H9 (cell line): Measurements from ENCODE around the gene PNPLA7. TPM values are rescaled to one million over a fixed set of nuclear protein-coding genes. Genes with fewer than 3 reads are reported as not detected.

Experiments
- DNase-seq: peaks from one replicate; pipeline ENCODE4 v3.0.0-alpha.2; 2017
- H2AFZ ChIP-seq: one replicate; pipeline ENCODE4 v1.6.1; 2013; ENCODE audit warnings: mild to moderate bottlenecking, low read length, control low read depth, moderate library complexity
- H2AK5ac ChIP-seq: 2 replicates; pipeline ENCODE4 v1.6.1; 2013; ENCODE audit warnings: low read length, control low read depth, mixed read lengths; ENCODE audit not compliant: insufficient read length
- H2BK120ac ChIP-seq: one replicate; pipeline ENCODE4 v1.6.1; 2013; ENCODE audit warnings: low read depth, mild to moderate bottlenecking, low read length, control low read depth, inconsistent platforms; ENCODE audit not compliant: poor library complexity, severe bottlenecking
- H2BK12ac ChIP-seq: 2 replicates; pipeline ENCODE4 v1.6.1; 2013; ENCODE audit warnings: low read length, control low read depth, mixed read lengths, low read depth; ENCODE audit not compliant: insufficient read length
- H2BK15ac ChIP-seq: 2 replicates; pipeline ENCODE4 v1.6.1; 2013; ENCODE audit warnings: low read depth, low read length, control low read depth
- H2BK20ac ChIP-seq: one replicate; pipeline ENCODE4 v1.6.1; 2013; ENCODE audit warnings: low read depth, mild to moderate bottlenecking, low read length, control low read depth, inconsistent platforms; ENCODE audit not compliant: poor library complexity, severe bottlenecking
- H2BK5ac ChIP-seq: 2 replicates; pipeline ENCODE4 v1.6.1; 2013; ENCODE audit warnings: low read length, control low read depth, mixed read lengths; ENCODE audit not compliant: insufficient read length
- H3K14ac ChIP-seq: 2 replicates; pipeline ENCODE4 v1.6.1; 2013; ENCODE audit warnings: low read length, control low read depth; ENCODE audit not compliant: insufficient read depth
- H3K18ac ChIP-seq: 2 replicates; pipeline ENCODE4 v1.6.1; 2013; ENCODE audit warnings: low read depth, mild to moderate bottlenecking, mixed read lengths, low read length, control low read depth; ENCODE audit not compliant: insufficient read length
- H3K23ac ChIP-seq: 2 replicates; pipeline ENCODE4 v1.6.1; 2013; ENCODE audit warnings: low read length, control low read depth, mixed read lengths, low read depth; ENCODE audit not compliant: insufficient read length
- H3K23me2 ChIP-seq: 2 replicates; pipeline ENCODE4 v1.6.1; 2013; ENCODE audit warnings: low read depth, mild to moderate bottlenecking, mixed read lengths, low read length, control low read depth; ENCODE audit not compliant: insufficient read length, poor library complexity, severe bottlenecking
- H3K27ac ChIP-seq: 2 replicates; pipeline ENCODE4 v1.5.1; 2013; ENCODE audit warnings: low read length, control low read depth, mixed read lengths, low read depth; ENCODE audit not compliant: insufficient read length
- H3K27me3 ChIP-seq: 2 replicates; pipeline ENCODE4 v1.6.1; 2013; ENCODE audit warnings: low read length, control low read depth, inconsistent platforms; ENCODE audit not compliant: insufficient read depth
- H3K4ac ChIP-seq: 2 replicates; pipeline ENCODE4 v1.6.1; 2013; ENCODE audit warnings: low read depth, mild to moderate bottlenecking, control low read depth, inconsistent platforms, low read length, moderate library complexity
- H3K4me1 ChIP-seq: 2 replicates; pipeline ENCODE4 v1.6.1; 2013; ENCODE audit warnings: low read length, control low read depth, inconsistent platforms; ENCODE audit not compliant: insufficient read depth
- H3K4me2 ChIP-seq: 2 replicates; pipeline ENCODE4 v1.6.1; 2013; ENCODE audit warnings: low read length, control low read depth, mixed read lengths; ENCODE audit not compliant: insufficient read length, insufficient read depth
- H3K56ac ChIP-seq: 2 replicates; pipeline ENCODE4 v1.6.1; 2013; ENCODE audit warnings: low read depth, mild to moderate bottlenecking, mixed read lengths, low read length, control low read depth; ENCODE audit not compliant: insufficient read length
- H3K79me1 ChIP-seq: 2 replicates; pipeline ENCODE4 v1.6.1; 2013; ENCODE audit warnings: low read depth, mild to moderate bottlenecking, moderate library complexity, low read length, control low read depth, inconsistent platforms; ENCODE audit not compliant: insufficient read depth, poor library complexity, severe bottlenecking
- H3K79me2 ChIP-seq: 2 replicates; pipeline ENCODE4 v1.6.1; 2013; ENCODE audit warnings: low read length, control low read depth, inconsistent platforms; ENCODE audit not compliant: insufficient read depth
- H3K9ac ChIP-seq: 2 replicates; pipeline ENCODE4 v1.6.1; 2013; ENCODE audit warnings: low read length, control low read depth, mixed read lengths; ENCODE audit not compliant: insufficient read length; ENCODE audit errors: extremely low read depth
- H3K9me3 ChIP-seq: one replicate; pipeline ENCODE4 v1.6.1; 2013; ENCODE audit warnings: low read depth, low read length, inconsistent platforms; ENCODE audit not compliant: control insufficient read depth
- H3T11ph ChIP-seq: one replicate; pipeline ENCODE4 v1.6.1; 2013; ENCODE audit warnings: mild to moderate bottlenecking, low read length, control low read depth, inconsistent platforms
- H4K20me1 ChIP-seq: one replicate; pipeline ENCODE4 v1.6.1; 2013; ENCODE audit not compliant: control insufficient read depth, insufficient read length, insufficient read depth
- H4K5ac ChIP-seq: 2 replicates; pipeline ENCODE4 v1.6.1; 2013; ENCODE audit warnings: low read depth, mild to moderate bottlenecking, mixed read lengths, low read length, control low read depth; ENCODE audit not compliant: insufficient read length
- H4K8ac ChIP-seq: replicated peaks from 2 replicates; pipeline ENCODE4 v1.6.1; 2013; ENCODE audit warnings: low read length, control low read depth, mixed read lengths, low read depth; ENCODE audit not compliant: insufficient read length
- H4K91ac ChIP-seq: 2 replicates; pipeline ENCODE4 v1.6.1; 2013; ENCODE audit warnings: low read depth, mild to moderate bottlenecking, moderate library complexity, mixed read lengths, low read length, control low read depth; ENCODE audit not compliant: insufficient read length
- H3K27ac Mint-ChIP-seq, 3 experiments: 2 replicates in 2 of 3; 3 replicates in 1 of 3; pipeline ENCODE4 v1.8.0; 2020 to 2021; ENCODE audit warnings: mixed read lengths in 3 of 3, mild to moderate bottlenecking in 1 of 3, moderate library complexity in 1 of 3
- H3K27me3 Mint-ChIP-seq: 2 replicates; pipeline ENCODE4 v1.8.0; 2021; ENCODE audit warnings: low read depth, mild to moderate bottlenecking, moderate library complexity, mixed read lengths
- H3K36me3 Mint-ChIP-seq, 3 experiments: 2 replicates in 2 of 3; 3 replicates in 1 of 3; pipeline ENCODE4 v1.8.0; 2020 to 2021; ENCODE audit warnings: low read depth in 3 of 3, mixed read lengths in 3 of 3; ENCODE audit not compliant: insufficient read depth in 1 of 3
- H3K4me1 Mint-ChIP-seq, 2 experiments: 2 replicates each; pipeline ENCODE4 v1.8.0; 2020; ENCODE audit warnings: mixed read lengths in 2 of 2
- H3K4me3 Mint-ChIP-seq, 2 experiments: 2 replicates in 1 of 2; 3 replicates in 1 of 2; pipeline ENCODE4 v1.8.0; 2020 to 2021; ENCODE audit warnings: mild to moderate bottlenecking in 2 of 2, mixed read lengths in 2 of 2, moderate library complexity in 1 of 2
- H3K9me3 Mint-ChIP-seq, 2 experiments: 2 replicates in 1 of 2; 3 replicates in 1 of 2; pipeline ENCODE4 v1.8.0; 2020; ENCODE audit warnings: mild to moderate bottlenecking in 2 of 2, mixed read lengths in 2 of 2, moderate library complexity in 1 of 2
- WGBS: extraction: QIAGEN DNeasy Blood & Tissue Kit; methylation state at CpG from one replicate; pipeline ENCODE4 v1.1.7; 2013; ENCODE audit warnings: missing lambda C conversion rate, low lambda C conversion rate, mixed read lengths; ENCODE audit not compliant: insufficient read length; ENCODE audit errors: extremely low coverage; 5-methylcytosine and 5-hydroxymethylcytosine counted together
- total RNA-seq: library from RNA; stranded (reverse); gene quantifications from 2 replicates; pipeline ENCODE4 v1.2.1, GENCODE V29; 2021
- TF ChIP-seq, protein P1 (sequence below): fragments of 200-600 bp; sonication (generic); conservative IDR thresholded peaks from 3 replicates; pipeline ENCODE4 v1.8.0; 2021; ENCODE audit warnings: antibody characterized with exemption, mild to moderate bottlenecking

Gene PNPLA7
- total RNA-seq, 1 experiment from 2014 or later: 1.8 TPM

DNA sequence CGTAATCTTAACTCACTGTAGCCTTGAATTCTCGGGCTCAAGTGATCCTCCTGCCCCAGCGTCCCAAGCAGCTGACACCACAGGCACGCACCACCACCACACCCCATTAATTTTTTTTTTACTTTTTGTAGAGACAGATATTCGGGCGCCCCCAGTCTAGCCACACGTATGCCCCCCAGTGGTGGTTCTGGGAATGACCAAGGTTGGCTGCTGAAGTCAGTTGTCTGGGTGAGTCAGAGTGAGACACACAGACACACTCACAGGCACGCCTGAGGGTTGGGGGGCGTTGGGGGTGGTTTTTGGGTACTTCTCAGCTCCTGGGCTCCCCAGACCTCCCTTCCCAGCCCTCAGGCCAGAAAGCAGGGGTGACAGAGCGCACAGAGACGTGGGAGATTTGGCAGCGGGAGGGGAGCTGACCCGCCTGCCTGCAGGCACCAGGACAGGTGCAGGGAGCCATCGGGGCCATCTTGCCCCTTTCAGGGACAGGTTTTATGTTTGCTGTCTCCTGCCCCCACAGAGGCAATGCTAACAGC is 104.9 kb downstream of the PNPLA7 start:
- Histone ChIP-seq H3K4me1 (no peaks in the 10 kb centered on the region), H4K8ac (no peak overlapping the region), H2AFZ (no peak overlapping the region), H2BK5ac (no peak overlapping the region), H3K4me2 (no peak overlapping the region), H2BK12ac (no peak overlapping the region), H3T11ph (no peak overlapping the region), H3K14ac (no peak overlapping the region), H3K9ac (no peak overlapping the region), H3K27me3 (no peaks in the 10 kb centered on the region), H3K27ac (no peak overlapping the region), H4K20me1 (peaks cover 3% of the 10 kb centered on the region), H2BK20ac (no peak overlapping the region), H4K91ac (no peak overlapping the region), H2BK120ac (no peak overlapping the region), H3K18ac (no peak overlapping the region), H3K23ac (no peak overlapping the region), H3K4ac (no peak overlapping the region), H3K79me2 (no peaks in the 10 kb centered on the region), H2AK5ac (no peak overlapping the region), H3K79me1 (no peaks in the 10 kb centered on the region), H3K23me2 (no peaks in the 10 kb centered on the region), H3K9me3 (no peaks in the 10 kb centered on the region), H2BK15ac (no peak overlapping the region), H4K5ac (no peak overlapping the region), H3K56ac (no peak overlapping the region)
- Mint-ChIP-seq H3K27ac (0 out of 7 replicates have a peak overlapping the region, but pooled peaks of 1 of the 3 experiments have one; percentile 8), H3K9me3 (0 out of 5 replicates have a peak, but pooled peaks cover 0 to 1% of the 10 kb centered on the region in 2 experiments), H3K4me1 (peaks cover 7 to 12% of the 10 kb centered on the region in 2 experiments), H3K4me3 (no peak overlapping the region), H3K27me3 (peaks cover 20% of the 10 kb centered on the region), H3K36me3 (peaks cover 0 to 7% (median 0%) of the 10 kb centered on the region in 3 experiments; a peak in 4 of 7 replicates)
- TF ChIP-seq, protein P1, sequence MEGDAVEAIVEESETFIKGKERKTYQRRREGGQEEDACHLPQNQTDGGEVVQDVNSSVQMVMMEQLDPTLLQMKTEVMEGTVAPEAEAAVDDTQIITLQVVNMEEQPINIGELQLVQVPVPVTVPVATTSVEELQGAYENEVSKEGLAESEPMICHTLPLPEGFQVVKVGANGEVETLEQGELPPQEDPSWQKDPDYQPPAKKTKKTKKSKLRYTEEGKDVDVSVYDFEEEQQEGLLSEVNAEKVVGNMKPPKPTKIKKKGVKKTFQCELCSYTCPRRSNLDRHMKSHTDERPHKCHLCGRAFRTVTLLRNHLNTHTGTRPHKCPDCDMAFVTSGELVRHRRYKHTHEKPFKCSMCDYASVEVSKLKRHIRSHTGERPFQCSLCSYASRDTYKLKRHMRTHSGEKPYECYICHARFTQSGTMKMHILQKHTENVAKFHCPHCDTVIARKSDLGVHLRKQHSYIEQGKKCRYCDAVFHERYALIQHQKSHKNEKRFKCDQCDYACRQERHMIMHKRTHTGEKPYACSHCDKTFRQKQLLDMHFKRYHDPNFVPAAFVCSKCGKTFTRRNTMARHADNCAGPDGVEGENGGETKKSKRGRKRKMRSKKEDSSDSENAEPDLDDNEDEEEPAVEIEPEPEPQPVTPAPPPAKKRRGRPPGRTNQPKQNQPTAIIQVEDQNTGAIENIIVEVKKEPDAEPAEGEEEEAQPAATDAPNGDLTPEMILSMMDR: peak; percentile 85
- DNase-seq: peak; percentile 76
- WGBS: no CpG with 5 or more reads among the region's 14 CpGs
